IMR-90 (cell line): ENCODE measurements around the gene IFNA17. TPM values are rescaled to one million over a fixed set of nuclear protein-coding genes. Genes with fewer than 3 reads are reported as not detected.
"Not testable (repeated sequence)": the region's sequence is repeated elsewhere in the genome, so short reads cannot be mapped to it uniquely, and the experiment has no call there.

Experiments used
- ATAC-seq: fragments of 200-7000 bp; cut with Tn5 transposase; 2 replicates; pipeline ENCODE4 v1.9.1; 2020; ENCODE audit warnings: low read depth, mild to moderate bottlenecking, moderate library complexity
- BruUV-seq: library from RNA; stranded (reverse); fragments of 400-500 nt; replicated peaks from 2 replicates; lab custom pipeline; 2021; lab: Mats Ljungman, UMichigan
- CTCF ChIA-PET: fragments of 300-600 bp; formaldehyde crosslinking; extraction: SDS; loops from one replicate; lab custom pipeline; 2021; ENCODE audit warnings: antibody characterized with exemption; lab: Yijun Ruan, JAX
- POLR2A ChIA-PET: fragments of 300-600 bp; sonication (Branson Sonifier 250); formaldehyde crosslinking; loops from one replicate; lab custom pipeline; 2022; ENCODE audit warnings: antibody characterized with exemption; ENCODE audit not compliant: unreplicated experiment; lab: Charles Lee
- DNase-seq: peaks from one replicate; pipeline ENCODE4 v3.0.0; 2013
- H2AFZ ChIP-seq: replicated peaks from 2 replicates; pipeline ENCODE3; 2013; ENCODE audit warnings: low read length, mild to moderate bottlenecking; ENCODE audit not compliant: poor library complexity
- H2AK5ac ChIP-seq: 2 replicates; pipeline ENCODE4 v1.6.1; 2013; ENCODE audit warnings: low read depth, low read length, inconsistent platforms
- H2AK9ac ChIP-seq: replicated peaks from 2 replicates; pipeline ENCODE3; 2013; ENCODE audit warnings: mild to moderate bottlenecking, low read depth, low read length, moderate library complexity; ENCODE audit not compliant: poor library complexity
- H2BK120ac ChIP-seq: 2 replicates; pipeline ENCODE4 v1.6.1; 2013; ENCODE audit warnings: low read depth, low read length, inconsistent platforms
- H2BK15ac ChIP-seq: 3 replicates; pipeline ENCODE4 v1.6.1; 2013; ENCODE audit warnings: low read depth, low read length, inconsistent platforms
- H2BK20ac ChIP-seq: 2 replicates; pipeline ENCODE4 v1.6.1; 2013; ENCODE audit warnings: low read depth, mild to moderate bottlenecking, inconsistent platforms, low read length, moderate library complexity
- H2BK5ac ChIP-seq: 2 replicates; pipeline ENCODE4 v1.6.1; 2013; ENCODE audit warnings: mild to moderate bottlenecking, low read depth, low read length, inconsistent platforms; ENCODE audit not compliant: poor library complexity, severe bottlenecking
- H3K14ac ChIP-seq: replicated peaks from 2 replicates; pipeline ENCODE4 v1.6.1; 2013; ENCODE audit warnings: low read depth, low read length, inconsistent platforms
- H3K18ac ChIP-seq: 2 replicates; pipeline ENCODE4 v1.6.1; 2013; ENCODE audit warnings: low read depth, low read length, control low read depth
- H3K23ac ChIP-seq: 2 replicates; pipeline ENCODE4 v1.6.1; 2013; ENCODE audit warnings: low read depth, low read length, inconsistent platforms
- H3K27ac ChIP-seq: 2 replicates; pipeline ENCODE4 v1.5.1; 2013; ENCODE audit warnings: mild to moderate bottlenecking, control low read depth, low read length; ENCODE audit not compliant: insufficient read depth
- H3K27me3 ChIP-seq: 2 replicates; pipeline ENCODE4 v1.6.1; 2013; ENCODE audit warnings: low read length; ENCODE audit not compliant: control insufficient read depth, insufficient read depth
- H3K36me3 ChIP-seq: 2 replicates; pipeline ENCODE4 v1.6.1; 2013; ENCODE audit warnings: low read length, mixed read lengths; ENCODE audit not compliant: control insufficient read depth, insufficient read depth
- H3K4ac ChIP-seq: 2 replicates; pipeline ENCODE4 v1.6.1; 2013; ENCODE audit warnings: low read depth, low read length, inconsistent platforms
- H3K4me1 ChIP-seq: 2 replicates; pipeline ENCODE4 v1.6.1; 2013; ENCODE audit warnings: low read length, mixed read lengths; ENCODE audit not compliant: control insufficient read depth, insufficient read depth
- H3K4me2 ChIP-seq: 2 replicates; pipeline ENCODE4 v1.6.1; 2013; ENCODE audit warnings: low read depth, mild to moderate bottlenecking, control low read depth, low read length, moderate library complexity
- H3K4me3 ChIP-seq: 2 replicates; pipeline ENCODE4 v1.5.1; 2013; ENCODE audit warnings: low read depth, mild to moderate bottlenecking, control low read depth, low read length, moderate library complexity; ENCODE audit not compliant: insufficient read depth
- H3K56ac ChIP-seq: 2 replicates; pipeline ENCODE4 v1.6.1; 2013; ENCODE audit warnings: low read length, inconsistent platforms; ENCODE audit not compliant: insufficient read depth; ENCODE audit errors: extremely low read depth
- H3K79me1 ChIP-seq, 2 experiments: 2 replicates each; pipeline ENCODE4 v1.6.1; 2013; ENCODE audit warnings: low read length in 2 of 2, inconsistent platforms in 1 of 2, low read depth in 1 of 2
- H3K9ac ChIP-seq: 2 replicates; pipeline ENCODE4 v1.6.1; 2013; ENCODE audit warnings: low read depth, low read length, control low read depth
- H3K9me1 ChIP-seq: 2 replicates; pipeline ENCODE4 v1.6.1; 2013; ENCODE audit warnings: low read length, inconsistent platforms; ENCODE audit not compliant: insufficient read depth
- H3K9me3 ChIP-seq: 2 replicates; pipeline ENCODE4 v1.6.1; 2013; ENCODE audit warnings: low read length; ENCODE audit not compliant: control insufficient read depth, insufficient read depth
- H4K20me1 ChIP-seq: 2 replicates; pipeline ENCODE4 v1.6.1; 2013; ENCODE audit warnings: low read length, inconsistent platforms; ENCODE audit not compliant: insufficient read depth
- H4K5ac ChIP-seq: 2 replicates; pipeline ENCODE4 v1.6.1; 2013; ENCODE audit warnings: mild to moderate bottlenecking, low read depth, low read length, control low read depth
- H4K8ac ChIP-seq, 2 experiments: 2 replicates each; pipeline ENCODE4 v1.6.1; 2013; ENCODE audit warnings: low read depth in 2 of 2, low read length in 2 of 2, control low read depth in 1 of 2, inconsistent platforms in 1 of 2
- H4K91ac ChIP-seq: 2 replicates; pipeline ENCODE4 v1.6.1; 2013; ENCODE audit warnings: low read depth, low read length, inconsistent platforms; ENCODE audit not compliant: insufficient read depth
- CTCF ChIP-seq: conservative IDR thresholded peaks from 2 replicates; pipeline ENCODE4 v1.5.1; 2012; ENCODE audit warnings: mild to moderate bottlenecking, low read depth, low read length, improper control_type of control experiment
- RAD21 ChIP-seq: IDR thresholded peaks from 2 replicates; pipeline ENCODE4 v1.6.1; 2012; ENCODE audit warnings: low read length, improper control_type of control experiment
- WGBS, 2 experiments: methylation state at CpG; one replicate each; pipeline versions ENCODE4 v1.1.5 to v1.1.7; 2013; ENCODE audit warnings: missing lambda C conversion rate in 2 of 2; ENCODE audit not compliant: insufficient read length in 1 of 2; ENCODE audit errors: extremely low coverage in 2 of 2; 5-methylcytosine and 5-hydroxymethylcytosine counted together
- dilution Hi-C: fragments of 300-500 bp; cut with HindIII; formaldehyde crosslinking; loops from one replicate; pipeline ENCODE4 v1.14.3; 2018; ENCODE audit warnings: low sequenced_read_pairs; ENCODE audit not compliant: unreplicated experiment
- in situ Hi-C: fragments of 300-500 bp; cut with MboI; formaldehyde crosslinking; loops from 3 replicates; pipeline ENCODE4 v1.14.3; 2019; ENCODE audit warnings: low sequenced_read_pairs, inconsistent platforms, mixed read lengths
- intact Hi-C: fragments of 100-400 bp; cut with micrococcal nuclease; formaldehyde crosslinking; loops from 2 replicates; pipeline ENCODE4 v1.10.0; 2022
- polyA plus RNA-seq, 3 experiments: library from polyadenylated mRNA; depleted of rRNA; stranded (reverse); fragments of >200 nt; gene quantifications; 2 replicates each; pipeline ENCODE4 v1.2.3, GENCODE V29; 2012; ENCODE audit warnings: low replicate concordance in 1 of 3
- total RNA-seq: library from RNA; depleted of rRNA; stranded (reverse); fragments of >200 nt; gene quantifications from 2 replicates; pipeline ENCODE4 v1.2.3, GENCODE V29; 2012

IFNA17 gene
- total and polyA plus RNA-seq, 2 of the 4 experiments (the other 2 are of a cell fraction), result not detected

GRCh38 chr9:21235468-21236359, 7.7 kb upstream of the IFNA17 start:
- H3K4me2 ChIP-seq, H4K20me1 ChIP-seq, H3K23ac ChIP-seq, H3K14ac ChIP-seq, H2BK20ac ChIP-seq, H3K4me1 ChIP-seq, H4K5ac ChIP-seq, H3K4ac ChIP-seq, H4K8ac ChIP-seq, H3K9ac ChIP-seq, H3K9me1 ChIP-seq, H3K56ac ChIP-seq, H3K18ac ChIP-seq, H3K27me3 ChIP-seq, H3K27ac ChIP-seq, H2BK5ac ChIP-seq, H3K4me3 ChIP-seq, H3K79me1 ChIP-seq, in situ Hi-C loops, H2AFZ ChIP-seq, H2BK15ac ChIP-seq, H2AK9ac ChIP-seq, BruUV-seq, dilution Hi-C loops, H4K91ac ChIP-seq, H3K36me3 ChIP-seq, POLR2A ChIA-PET, H3K9me3 ChIP-seq, H2BK120ac ChIP-seq, H2AK5ac ChIP-seq: not testable (repeated sequence)
- peak; percentile 43 for DNase-seq
- CTCF ChIA-PET, result interaction anchor here (0.6 to 2.3 kb wide), 9 partner anchors 17 to 561 kb away, joined by 3 to 10 read pairs (median 3); no protein-coding TSS in a partner anchor
- no CpG with 5 or more reads among the region's 8 CpGs for WGBS, 2 experiments
- peak; percentile 87 for ATAC-seq
- TF ChIP-seq RAD21, result peak; percentile 54
- peak; percentile 52 for TF ChIP-seq CTCF
- intact Hi-C loops, result loop anchor here (1.0 to 5.0 kb wide), 2 partner anchors 217 to 554 kb away; no protein-coding TSS in a partner anchor
